IMR-90 (cell line): ENCODE data around the gene FCGR3B.
"Not testable (repeated sequence)": the region's sequence is repeated elsewhere in the genome, so short reads cannot be mapped to it uniquely, and the experiment has no call there.

Experiments
- BHLHE40 ChIP-seq: fragments of 150-350 bp; IDR thresholded peaks from 2 replicates; pipeline ENCODE4 v1.6.1; 2016; ENCODE audit warnings: mild to moderate bottlenecking, low read depth, low read length
- FOS ChIP-seq: fragments of 150-350 bp; IDR thresholded peaks from 2 replicates; pipeline ENCODE4 v1.6.1; 2016; ENCODE audit warnings: low read depth, low read length
- MAFK ChIP-seq: IDR thresholded peaks from 2 replicates; pipeline ENCODE4 v1.6.1; 2012; ENCODE audit warnings: low read depth, low read length, improper control_type of control experiment
- MXI1 ChIP-seq: IDR thresholded peaks from 2 replicates; pipeline ENCODE4 v1.6.1; 2012; ENCODE audit warnings: low read depth, mild to moderate bottlenecking, low read length, moderate library complexity, borderline replicate concordance
- POLR2A ChIP-seq: IDR thresholded peaks from 2 replicates; pipeline ENCODE4 v1.6.1; 2012; ENCODE audit warnings: mild to moderate bottlenecking, low read depth, low read length
- RCOR1 ChIP-seq: IDR thresholded peaks from 2 replicates; pipeline ENCODE4 v1.6.1; 2012; ENCODE audit warnings: mild to moderate bottlenecking, low read length, improper control_type of control experiment; ENCODE audit not compliant: insufficient replicate concordance
- TF ChIP-seq, protein P1 (sequence below): conservative IDR thresholded peaks from 2 replicates; pipeline ENCODE4 v1.5.1; 2012; ENCODE audit warnings: mild to moderate bottlenecking, low read depth, low read length, improper control_type of control experiment

DNA sequence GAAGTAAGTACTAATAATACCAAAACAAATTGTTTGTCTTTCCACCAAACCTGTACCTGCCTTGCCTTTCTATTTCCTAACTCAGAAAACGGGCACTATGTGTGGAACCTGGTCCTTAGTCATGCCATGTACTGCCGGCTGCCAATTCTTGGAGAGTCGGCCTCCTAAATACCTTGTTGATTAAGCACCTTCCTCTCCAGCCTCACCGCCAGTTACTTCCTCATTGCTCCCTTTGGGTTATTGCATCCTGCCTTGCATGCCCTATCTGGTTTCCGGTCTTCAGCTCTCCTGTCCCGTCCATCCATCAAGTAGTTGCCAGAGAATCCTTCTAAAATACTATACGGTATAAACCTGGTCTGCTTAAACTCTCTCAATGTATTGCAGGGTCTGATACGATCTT, 8.9 kb downstream of the FCGR3B start:
- TF ChIP-seq, protein P1, sequence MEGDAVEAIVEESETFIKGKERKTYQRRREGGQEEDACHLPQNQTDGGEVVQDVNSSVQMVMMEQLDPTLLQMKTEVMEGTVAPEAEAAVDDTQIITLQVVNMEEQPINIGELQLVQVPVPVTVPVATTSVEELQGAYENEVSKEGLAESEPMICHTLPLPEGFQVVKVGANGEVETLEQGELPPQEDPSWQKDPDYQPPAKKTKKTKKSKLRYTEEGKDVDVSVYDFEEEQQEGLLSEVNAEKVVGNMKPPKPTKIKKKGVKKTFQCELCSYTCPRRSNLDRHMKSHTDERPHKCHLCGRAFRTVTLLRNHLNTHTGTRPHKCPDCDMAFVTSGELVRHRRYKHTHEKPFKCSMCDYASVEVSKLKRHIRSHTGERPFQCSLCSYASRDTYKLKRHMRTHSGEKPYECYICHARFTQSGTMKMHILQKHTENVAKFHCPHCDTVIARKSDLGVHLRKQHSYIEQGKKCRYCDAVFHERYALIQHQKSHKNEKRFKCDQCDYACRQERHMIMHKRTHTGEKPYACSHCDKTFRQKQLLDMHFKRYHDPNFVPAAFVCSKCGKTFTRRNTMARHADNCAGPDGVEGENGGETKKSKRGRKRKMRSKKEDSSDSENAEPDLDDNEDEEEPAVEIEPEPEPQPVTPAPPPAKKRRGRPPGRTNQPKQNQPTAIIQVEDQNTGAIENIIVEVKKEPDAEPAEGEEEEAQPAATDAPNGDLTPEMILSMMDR = not testable (repeated sequence)
- TF ChIP-seq POLR2A, FOS, MXI1, BHLHE40, MAFK, RCOR1: not testable (repeated sequence)
